HepG2 (cell line): ENCODE results near the gene GK. TPM values are rescaled to one million over a fixed set of nuclear protein-coding genes. Genes with fewer than 3 reads are reported as not detected.
A peak's percentile ranks its signal among the peaks of the same experiment; 100 is the strongest.

Source experiments
- CENPT ChIP-seq: sonication (generic); formaldehyde crosslinking; IDR thresholded peaks from 2 replicates; pipeline ENCODE4 v1.8.0; 2022; ENCODE audit warnings: low read depth, mild to moderate bottlenecking, moderate library complexity, missing genetic modification reagents
- HOXA7 ChIP-seq: sonication (generic); formaldehyde crosslinking; IDR thresholded peaks from 2 replicates; pipeline ENCODE4 v1.8.1; 2022; ENCODE audit warnings: mild to moderate bottlenecking, missing genetic modification reagents, moderate library complexity
- PPARG ChIP-seq: conservative IDR thresholded peaks from 2 replicates; pipeline ENCODE4 v1.6.1; 2016; ENCODE audit warnings: missing biosample characterization, missing genetic modification reagents
- REPIN1 ChIP-seq: sonication (generic); formaldehyde crosslinking; IDR thresholded peaks from 2 replicates; pipeline ENCODE4 v1.8.0; 2022; ENCODE audit warnings: missing genetic modification reagents, low read depth, mild to moderate bottlenecking, borderline replicate concordance
- SMARCC2 ChIP-seq: fragments of 450-650 bp; IDR thresholded peaks from 2 replicates; pipeline ENCODE4 v1.6.1; 2017; ENCODE audit warnings: antibody characterized with exemption, mild to moderate bottlenecking
- SRF ChIP-seq: IDR thresholded peaks from 2 replicates; pipeline ENCODE4 v1.6.1; 2011; ENCODE audit warnings: mild to moderate bottlenecking, low read depth, low read length, moderate library complexity
- SRSF1 ChIP-seq: fragments of 200-400 bp; formaldehyde crosslinking; optimal IDR thresholded peaks from 2 replicates; pipeline ENCODE3; 2017; ENCODE audit warnings: mild to moderate bottlenecking, low read depth, low read length, moderate library complexity
- TRIM24 ChIP-seq: sonication (generic); formaldehyde crosslinking; IDR thresholded peaks from 2 replicates; pipeline ENCODE4 v1.8.0; 2022; ENCODE audit warnings: mild to moderate bottlenecking, missing genetic modification reagents
- ZNF724P ChIP-seq: sonication (generic); formaldehyde crosslinking; IDR thresholded peaks from 2 replicates; pipeline ENCODE4 v1.8.0; 2022; ENCODE audit warnings: missing genetic modification reagents, borderline replicate concordance
- polyA plus RNA-seq, 8 experiments: library from polyadenylated mRNA; depleted of rRNA in 3 of 8; stranded (reverse) in 7 of 8; unstranded in 1 of 8; fragments of >200 nt; fragmentation: Illumina TruSeq in 4 of 8; extraction: Trizol in 4 of 8; gene quantifications; 2 replicates each; pipeline versions ENCODE4 v1.2.1 to v1.2.3, GENCODE V29; 2011 to 2016; ENCODE audit warnings: low read depth in 4 of 8, missing spikeins in 1 of 8, mixed read lengths in 1 of 8; ENCODE audit not compliant: insufficient read depth in 1 of 8
- total RNA-seq, 5 experiments: library from RNA; depleted of rRNA; stranded (reverse); fragments of >200 nt; fragmentation: Illumina TruSeq; extraction: Trizol; gene quantifications; 2 replicates each; pipeline ENCODE4 v1.2.3, GENCODE V29; 2016; ENCODE audit warnings: low read depth in 1 of 5
- TF ChIP-seq, protein P1 (sequence below): IDR thresholded peaks from 2 replicates; pipeline ENCODE4 v1.6.1; 2016; ENCODE audit warnings: low read depth, missing genetic modification reagents, missing compliant biosample characterization
- TF ChIP-seq, protein P2 (sequence below): sonication (generic); formaldehyde crosslinking; IDR thresholded peaks from 2 replicates; pipeline ENCODE4 v1.4.0; 2020; ENCODE audit warnings: missing genetic modification reagents
- TF ChIP-seq, protein P3 (sequence below): sonication (generic); formaldehyde crosslinking; IDR thresholded peaks from 2 replicates; pipeline ENCODE4 v1.4.0; 2020; ENCODE audit warnings: missing genetic modification reagents
- TF ChIP-seq, protein P4 (sequence below): sonication (generic); formaldehyde crosslinking; IDR thresholded peaks from 2 replicates; pipeline ENCODE4 v1.5.0; 2020; ENCODE audit warnings: mild to moderate bottlenecking, missing genetic modification reagents, borderline replicate concordance
- TF ChIP-seq, protein P5 (sequence below): sonication (generic); formaldehyde crosslinking; IDR thresholded peaks from 2 replicates; pipeline ENCODE4 v1.8.0; 2022; ENCODE audit warnings: mild to moderate bottlenecking, missing genetic modification reagents, moderate library complexity

Gene GK
- total and polyA plus RNA-seq, 2 of the 13 experiments (the other 11 are each of a cell fraction or from before 2014, with no cell fraction given) = 64.2 to 265 TPM

DNA sequence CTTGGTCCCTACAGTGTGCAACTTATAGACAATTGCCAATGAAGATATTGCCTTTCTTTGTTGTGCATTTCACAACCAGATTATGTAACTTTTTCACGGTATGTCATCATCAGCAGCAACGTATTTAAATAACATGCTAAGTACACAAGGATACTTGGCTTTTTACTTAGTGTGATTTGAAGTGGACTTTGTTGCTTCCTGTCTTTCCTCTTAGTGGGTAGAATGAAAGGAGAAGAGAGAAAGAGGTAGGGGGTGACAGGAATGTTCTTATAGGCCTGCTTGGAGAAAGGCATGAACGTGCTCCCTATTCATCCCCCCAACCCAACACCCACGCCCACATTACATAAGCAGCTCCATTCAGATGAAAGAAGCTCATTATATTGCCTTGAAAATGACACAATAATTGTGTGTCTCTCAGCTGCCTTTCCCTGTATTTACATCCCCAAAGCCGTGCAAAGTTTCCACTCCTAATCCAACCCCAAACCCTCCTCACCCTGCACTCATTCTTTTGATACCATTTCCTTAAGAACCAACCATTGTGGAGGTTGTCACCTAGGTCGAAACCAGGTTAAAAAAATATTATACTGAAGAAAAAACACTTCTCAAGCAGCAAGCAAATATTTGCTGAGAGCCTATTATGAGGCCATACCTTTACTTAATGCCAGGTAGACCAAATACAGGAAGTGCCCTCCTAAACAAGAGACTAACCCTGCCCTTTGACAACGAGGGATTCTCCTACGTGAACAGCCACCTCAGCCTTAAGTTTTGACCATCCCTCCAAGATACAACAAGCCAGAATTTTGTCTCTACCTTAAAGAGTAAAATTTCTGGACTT lies 25.2 kb upstream of the GK start (continued):
- TF ChIP-seq, protein P1, sequence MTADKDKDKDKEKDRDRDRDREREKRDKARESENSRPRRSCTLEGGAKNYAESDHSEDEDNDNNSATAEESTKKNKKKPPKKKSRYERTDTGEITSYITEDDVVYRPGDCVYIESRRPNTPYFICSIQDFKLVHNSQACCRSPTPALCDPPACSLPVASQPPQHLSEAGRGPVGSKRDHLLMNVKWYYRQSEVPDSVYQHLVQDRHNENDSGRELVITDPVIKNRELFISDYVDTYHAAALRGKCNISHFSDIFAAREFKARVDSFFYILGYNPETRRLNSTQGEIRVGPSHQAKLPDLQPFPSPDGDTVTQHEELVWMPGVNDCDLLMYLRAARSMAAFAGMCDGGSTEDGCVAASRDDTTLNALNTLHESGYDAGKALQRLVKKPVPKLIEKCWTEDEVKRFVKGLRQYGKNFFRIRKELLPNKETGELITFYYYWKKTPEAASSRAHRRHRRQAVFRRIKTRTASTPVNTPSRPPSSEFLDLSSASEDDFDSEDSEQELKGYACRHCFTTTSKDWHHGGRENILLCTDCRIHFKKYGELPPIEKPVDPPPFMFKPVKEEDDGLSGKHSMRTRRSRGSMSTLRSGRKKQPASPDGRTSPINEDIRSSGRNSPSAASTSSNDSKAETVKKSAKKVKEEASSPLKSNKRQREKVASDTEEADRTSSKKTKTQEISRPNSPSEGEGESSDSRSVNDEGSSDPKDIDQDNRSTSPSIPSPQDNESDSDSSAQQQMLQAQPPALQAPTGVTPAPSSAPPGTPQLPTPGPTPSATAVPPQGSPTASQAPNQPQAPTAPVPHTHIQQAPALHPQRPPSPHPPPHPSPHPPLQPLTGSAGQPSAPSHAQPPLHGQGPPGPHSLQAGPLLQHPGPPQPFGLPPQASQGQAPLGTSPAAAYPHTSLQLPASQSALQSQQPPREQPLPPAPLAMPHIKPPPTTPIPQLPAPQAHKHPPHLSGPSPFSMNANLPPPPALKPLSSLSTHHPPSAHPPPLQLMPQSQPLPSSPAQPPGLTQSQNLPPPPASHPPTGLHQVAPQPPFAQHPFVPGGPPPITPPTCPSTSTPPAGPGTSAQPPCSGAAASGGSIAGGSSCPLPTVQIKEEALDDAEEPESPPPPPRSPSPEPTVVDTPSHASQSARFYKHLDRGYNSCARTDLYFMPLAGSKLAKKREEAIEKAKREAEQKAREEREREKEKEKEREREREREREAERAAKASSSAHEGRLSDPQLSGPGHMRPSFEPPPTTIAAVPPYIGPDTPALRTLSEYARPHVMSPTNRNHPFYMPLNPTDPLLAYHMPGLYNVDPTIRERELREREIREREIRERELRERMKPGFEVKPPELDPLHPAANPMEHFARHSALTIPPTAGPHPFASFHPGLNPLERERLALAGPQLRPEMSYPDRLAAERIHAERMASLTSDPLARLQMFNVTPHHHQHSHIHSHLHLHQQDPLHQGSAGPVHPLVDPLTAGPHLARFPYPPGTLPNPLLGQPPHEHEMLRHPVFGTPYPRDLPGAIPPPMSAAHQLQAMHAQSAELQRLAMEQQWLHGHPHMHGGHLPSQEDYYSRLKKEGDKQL (CRISPR knock-in tag) = peak; percentile 60; the same call in 1 of the 2 replicates
- no peak for TF ChIP-seq SRSF1
- no peak for TF ChIP-seq CENPT (CRISPR knock-in tag)
- TF ChIP-seq TRIM24 = peak; percentile 63; the same call in 1 of the 2 replicates
- TF ChIP-seq HOXA7 = no peak
- no peak for TF ChIP-seq SMARCC2
- TF ChIP-seq, protein P2, sequence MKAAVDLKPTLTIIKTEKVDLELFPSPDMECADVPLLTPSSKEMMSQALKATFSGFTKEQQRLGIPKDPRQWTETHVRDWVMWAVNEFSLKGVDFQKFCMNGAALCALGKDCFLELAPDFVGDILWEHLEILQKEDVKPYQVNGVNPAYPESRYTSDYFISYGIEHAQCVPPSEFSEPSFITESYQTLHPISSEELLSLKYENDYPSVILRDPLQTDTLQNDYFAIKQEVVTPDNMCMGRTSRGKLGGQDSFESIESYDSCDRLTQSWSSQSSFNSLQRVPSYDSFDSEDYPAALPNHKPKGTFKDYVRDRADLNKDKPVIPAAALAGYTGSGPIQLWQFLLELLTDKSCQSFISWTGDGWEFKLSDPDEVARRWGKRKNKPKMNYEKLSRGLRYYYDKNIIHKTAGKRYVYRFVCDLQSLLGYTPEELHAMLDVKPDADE = no peak
- no peak for TF ChIP-seq ZNF724P (CRISPR knock-in tag)
- TF ChIP-seq, protein P3, sequence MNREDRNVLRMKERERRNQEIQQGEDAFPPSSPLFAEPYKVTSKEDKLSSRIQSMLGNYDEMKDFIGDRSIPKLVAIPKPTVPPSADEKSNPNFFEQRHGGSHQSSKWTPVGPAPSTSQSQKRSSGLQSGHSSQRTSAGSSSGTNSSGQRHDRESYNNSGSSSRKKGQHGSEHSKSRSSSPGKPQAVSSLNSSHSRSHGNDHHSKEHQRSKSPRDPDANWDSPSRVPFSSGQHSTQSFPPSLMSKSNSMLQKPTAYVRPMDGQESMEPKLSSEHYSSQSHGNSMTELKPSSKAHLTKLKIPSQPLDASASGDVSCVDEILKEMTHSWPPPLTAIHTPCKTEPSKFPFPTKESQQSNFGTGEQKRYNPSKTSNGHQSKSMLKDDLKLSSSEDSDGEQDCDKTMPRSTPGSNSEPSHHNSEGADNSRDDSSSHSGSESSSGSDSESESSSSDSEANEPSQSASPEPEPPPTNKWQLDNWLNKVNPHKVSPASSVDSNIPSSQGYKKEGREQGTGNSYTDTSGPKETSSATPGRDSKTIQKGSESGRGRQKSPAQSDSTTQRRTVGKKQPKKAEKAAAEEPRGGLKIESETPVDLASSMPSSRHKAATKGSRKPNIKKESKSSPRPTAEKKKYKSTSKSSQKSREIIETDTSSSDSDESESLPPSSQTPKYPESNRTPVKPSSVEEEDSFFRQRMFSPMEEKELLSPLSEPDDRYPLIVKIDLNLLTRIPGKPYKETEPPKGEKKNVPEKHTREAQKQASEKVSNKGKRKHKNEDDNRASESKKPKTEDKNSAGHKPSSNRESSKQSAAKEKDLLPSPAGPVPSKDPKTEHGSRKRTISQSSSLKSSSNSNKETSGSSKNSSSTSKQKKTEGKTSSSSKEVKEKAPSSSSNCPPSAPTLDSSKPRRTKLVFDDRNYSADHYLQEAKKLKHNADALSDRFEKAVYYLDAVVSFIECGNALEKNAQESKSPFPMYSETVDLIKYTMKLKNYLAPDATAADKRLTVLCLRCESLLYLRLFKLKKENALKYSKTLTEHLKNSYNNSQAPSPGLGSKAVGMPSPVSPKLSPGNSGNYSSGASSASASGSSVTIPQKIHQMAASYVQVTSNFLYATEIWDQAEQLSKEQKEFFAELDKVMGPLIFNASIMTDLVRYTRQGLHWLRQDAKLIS (CRISPR knock-in tag) = 0 out of 2 replicates have a peak, but pooled peaks have one; percentile 45
- peak; percentile 82 for TF ChIP-seq PPARG (CRISPR knock-in tag)
- TF ChIP-seq, protein P4, sequence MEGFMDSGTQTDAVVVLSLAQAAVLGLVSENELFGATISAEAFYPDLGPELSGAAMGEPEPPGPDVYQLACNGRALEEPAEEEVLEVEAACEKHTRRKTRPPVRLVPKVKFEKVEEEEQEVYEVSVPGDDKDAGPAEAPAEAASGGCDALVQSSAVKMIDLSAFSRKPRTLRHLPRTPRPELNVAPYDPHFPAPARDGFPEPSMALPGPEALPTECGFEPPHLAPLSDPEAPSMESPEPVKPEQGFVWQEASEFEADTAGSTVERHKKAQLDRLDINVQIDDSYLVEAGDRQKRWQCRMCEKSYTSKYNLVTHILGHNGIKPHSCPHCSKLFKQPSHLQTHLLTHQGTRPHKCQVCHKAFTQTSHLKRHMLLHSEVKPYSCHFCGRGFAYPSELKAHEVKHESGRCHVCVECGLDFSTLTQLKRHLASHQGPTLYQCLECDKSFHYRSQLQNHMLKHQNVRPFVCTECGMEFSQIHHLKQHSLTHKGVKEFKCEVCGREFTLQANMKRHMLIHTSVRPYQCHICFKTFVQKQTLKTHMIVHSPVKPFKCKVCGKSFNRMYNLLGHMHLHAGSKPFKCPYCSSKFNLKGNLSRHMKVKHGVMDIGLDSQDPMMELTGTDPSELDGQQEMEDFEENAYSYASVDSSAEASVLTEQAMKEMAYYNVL (CRISPR knock-in tag) = no peak
- no peak for TF ChIP-seq SRF
- TF ChIP-seq, protein P5, sequence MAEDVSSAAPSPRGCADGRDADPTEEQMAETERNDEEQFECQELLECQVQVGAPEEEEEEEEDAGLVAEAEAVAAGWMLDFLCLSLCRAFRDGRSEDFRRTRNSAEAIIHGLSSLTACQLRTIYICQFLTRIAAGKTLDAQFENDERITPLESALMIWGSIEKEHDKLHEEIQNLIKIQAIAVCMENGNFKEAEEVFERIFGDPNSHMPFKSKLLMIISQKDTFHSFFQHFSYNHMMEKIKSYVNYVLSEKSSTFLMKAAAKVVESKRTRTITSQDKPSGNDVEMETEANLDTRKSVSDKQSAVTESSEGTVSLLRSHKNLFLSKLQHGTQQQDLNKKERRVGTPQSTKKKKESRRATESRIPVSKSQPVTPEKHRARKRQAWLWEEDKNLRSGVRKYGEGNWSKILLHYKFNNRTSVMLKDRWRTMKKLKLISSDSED (CRISPR knock-in tag) = no peak
- TF ChIP-seq REPIN1 (CRISPR knock-in tag) = no peak
